ENCODE measurements around the gene KCNK13. TPM values are rescaled to one million over a fixed set of nuclear protein-coding genes. Genes with fewer than 3 reads are reported as not detected.
"Not testable (repeated sequence)": the region's sequence is repeated elsewhere in the genome, so short reads cannot be mapped to it uniquely, and the experiment has no call there.

Gene KCNK13
- total and polyA plus RNA-seq, 2 experiments from 2014 or later: 0.21 to 1.0 TPM

GRCh38 chr14:90026608-90027007 lies 35.2 kb upstream of the KCNK13 start:
- H3K36me3 Mint-ChIP-seq (ENCODE audit: low read depth): peaks cover 34% of the 10 kb centered on the region
- H3K27ac Mint-ChIP-seq; H3K27me3 Mint-ChIP-seq (ENCODE audit: insufficient read depth, low read depth, poor library complexity); H3K27me3 ChIP-seq (ENCODE audit: insufficient read depth); DNase-seq (ENCODE audit: low spot score); H3K27ac ChIP-seq (ENCODE audit: low read depth); H3K4me2 ChIP-seq; ATAC-seq; H4K20me1 ChIP-seq (replicated peaks; ENCODE audit: insufficient read depth); H3K4me3 Mint-ChIP-seq; H3K4me1 ChIP-seq (ENCODE audit: insufficient read depth); H3K9me3 Mint-ChIP-seq; H3K4me3 ChIP-seq; H3K36me3 ChIP-seq (ENCODE audit: insufficient read depth); H3K4me1 Mint-ChIP-seq; H3K79me2 ChIP-seq (replicated peaks; ENCODE audit: insufficient read depth); H2AFZ ChIP-seq; H3K9me2 ChIP-seq (ENCODE audit: insufficient read depth); H3F3A ChIP-seq (replicated peaks; ENCODE audit: low read depth): not testable (repeated sequence)

DNA sequence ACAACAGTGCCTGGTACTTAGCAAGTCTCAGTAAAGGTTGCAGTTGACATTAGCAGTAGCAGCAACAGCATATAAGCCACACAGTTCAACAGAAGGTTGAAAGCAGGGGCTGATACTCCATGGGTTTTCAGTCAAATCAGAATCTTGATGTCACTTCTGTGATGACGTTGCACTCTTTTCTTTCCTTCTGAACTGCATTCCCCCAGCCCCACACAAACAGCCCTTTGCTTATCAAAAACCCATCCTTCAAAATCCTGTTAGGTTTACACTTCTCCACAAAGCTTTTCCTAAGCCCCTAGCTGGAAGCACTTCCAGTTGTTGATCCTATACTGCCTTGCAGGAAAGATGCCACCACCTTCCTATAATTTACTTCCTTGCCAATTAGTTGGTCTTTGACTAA lies 34.0 kb upstream of the KCNK13 start:
- TF ChIP-seq ETS1 (IDR thresholded peaks at IDR 0.05) (no peak), ZNF462 (CRISPR knock-in tag; IDR thresholded peaks at IDR 0.05) (no peak), CTCF (conservative IDR thresholded peaks at IDR 0.05; ENCODE audit: low read depth in 2 of 2) (no peak), CREB1 (CRISPR knock-in tag; IDR thresholded peaks at IDR 0.05; ENCODE audit: low read depth) (no peak), JUNB (IDR thresholded peaks at IDR 0.05; ENCODE audit: unreplicated experiment) (no peak), ZNF114 (CRISPR knock-in tag; IDR thresholded peaks at IDR 0.05) (no peak), ZNF331 (CRISPR knock-in tag; IDR thresholded peaks at IDR 0.05; ENCODE audit: low read depth) (no peak), EZH2 (IDR thresholded peaks at IDR 0.05; ENCODE audit: low read depth, unreplicated experiment) (no peak)
- TF ChIP-seq, protein P1, sequence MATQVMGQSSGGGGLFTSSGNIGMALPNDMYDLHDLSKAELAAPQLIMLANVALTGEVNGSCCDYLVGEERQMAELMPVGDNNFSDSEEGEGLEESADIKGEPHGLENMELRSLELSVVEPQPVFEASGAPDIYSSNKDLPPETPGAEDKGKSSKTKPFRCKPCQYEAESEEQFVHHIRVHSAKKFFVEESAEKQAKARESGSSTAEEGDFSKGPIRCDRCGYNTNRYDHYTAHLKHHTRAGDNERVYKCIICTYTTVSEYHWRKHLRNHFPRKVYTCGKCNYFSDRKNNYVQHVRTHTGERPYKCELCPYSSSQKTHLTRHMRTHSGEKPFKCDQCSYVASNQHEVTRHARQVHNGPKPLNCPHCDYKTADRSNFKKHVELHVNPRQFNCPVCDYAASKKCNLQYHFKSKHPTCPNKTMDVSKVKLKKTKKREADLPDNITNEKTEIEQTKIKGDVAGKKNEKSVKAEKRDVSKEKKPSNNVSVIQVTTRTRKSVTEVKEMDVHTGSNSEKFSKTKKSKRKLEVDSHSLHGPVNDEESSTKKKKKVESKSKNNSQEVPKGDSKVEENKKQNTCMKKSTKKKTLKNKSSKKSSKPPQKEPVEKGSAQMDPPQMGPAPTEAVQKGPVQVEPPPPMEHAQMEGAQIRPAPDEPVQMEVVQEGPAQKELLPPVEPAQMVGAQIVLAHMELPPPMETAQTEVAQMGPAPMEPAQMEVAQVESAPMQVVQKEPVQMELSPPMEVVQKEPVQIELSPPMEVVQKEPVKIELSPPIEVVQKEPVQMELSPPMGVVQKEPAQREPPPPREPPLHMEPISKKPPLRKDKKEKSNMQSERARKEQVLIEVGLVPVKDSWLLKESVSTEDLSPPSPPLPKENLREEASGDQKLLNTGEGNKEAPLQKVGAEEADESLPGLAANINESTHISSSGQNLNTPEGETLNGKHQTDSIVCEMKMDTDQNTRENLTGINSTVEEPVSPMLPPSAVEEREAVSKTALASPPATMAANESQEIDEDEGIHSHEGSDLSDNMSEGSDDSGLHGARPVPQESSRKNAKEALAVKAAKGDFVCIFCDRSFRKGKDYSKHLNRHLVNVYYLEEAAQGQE (IDR thresholded peaks at IDR 0.05; ENCODE audit: unreplicated experiment): no peak
- Histone ChIP-seq H3K27ac (ENCODE audit: low read depth) (no peak overlapping the region), H3K4me1 (ENCODE audit: insufficient read depth) (no peaks in the 10 kb centered on the region), H3F3A (replicated peaks; ENCODE audit: low read depth) (no peaks in the 10 kb centered on the region), H3K79me2 (replicated peaks; ENCODE audit: insufficient read depth) (no peaks in the 10 kb centered on the region), H3K4me3 (no peak overlapping the region), H3K27me3 (ENCODE audit: insufficient read depth) (no peaks in the 10 kb centered on the region), H3K4me2 (no peak overlapping the region), H2AFZ (no peak overlapping the region), H3K36me3 (ENCODE audit: insufficient read depth) (peaks cover 1% of the 10 kb centered on the region; the same call in 1 of the 2 replicates), H3K9me2 (ENCODE audit: insufficient read depth) (no peaks in the 10 kb centered on the region), H4K20me1 (replicated peaks; ENCODE audit: insufficient read depth) (no peaks in the 10 kb centered on the region)
- DNase-seq (ENCODE audit: low spot score) (no peak), ATAC-seq (no peak)
- peaks cover 2% of the 10 kb centered on the region; the same call in 1 of the 3 replicates for H3K4me1 Mint-ChIP-seq
- no peaks in the 10 kb centered on the region for H3K9me3 Mint-ChIP-seq
- H3K27me3 Mint-ChIP-seq (ENCODE audit: insufficient read depth, low read depth, poor library complexity): no peaks in the 10 kb centered on the region
- no peak overlapping the region for H3K27ac Mint-ChIP-seq
- H3K4me3 Mint-ChIP-seq: no peak overlapping the region
- peaks cover 30% of the 10 kb centered on the region for H3K36me3 Mint-ChIP-seq (ENCODE audit: low read depth)

All from GM23338 (cell line).